CD14-positive monocyte (primary cell): ENCODE data around the gene VEPH1. TPM values are rescaled to one million over a fixed set of nuclear protein-coding genes. Genes with fewer than 3 reads are reported as not detected.

Experiments
- DNase-seq, 3 donors: peaks; one replicate each; pipeline ENCODE4 v3.0.0-alpha.2; 2011 to 2022
- H2AFZ ChIP-seq: 2 replicates; pipeline ENCODE4 v1.6.0; 2012; ENCODE audit warnings: mild to moderate bottlenecking, low read depth, low read length, inconsistent platforms; ENCODE audit not compliant: insufficient read depth, poor library complexity, severe bottlenecking
- H3K27ac ChIP-seq, 2 donors: 1 replicate in 1 of 2; 2 replicates in 1 of 2; pipeline ENCODE4 v1.5.1; 2012 to 2013; ENCODE audit warnings: low read length in 2 of 2, control low read depth in 1 of 2, inconsistent platforms in 1 of 2, low read depth in 1 of 2, mild to moderate bottlenecking in 1 of 2
- H3K27me3 ChIP-seq, 2 donors: one replicate each; pipeline versions ENCODE4 v1.6.0 to v1.6.1; 2011 to 2013; ENCODE audit warnings: low read length in 2 of 2; ENCODE audit not compliant: control insufficient read depth in 2 of 2, insufficient read depth in 2 of 2
- H3K36me3 ChIP-seq, 2 donors: replicated peaks in 1 of 2; 1 replicate in 1 of 2; 2 replicates in 1 of 2; pipeline versions ENCODE4 v1.5.1 to v1.6.1; 2012 to 2013; ENCODE audit warnings: low read length in 2 of 2, control low read depth in 1 of 2, inconsistent platforms in 1 of 2, mild to moderate bottlenecking in 1 of 2; ENCODE audit not compliant: insufficient read depth in 2 of 2, control insufficient read depth in 1 of 2
- H3K4me1 ChIP-seq, 2 donors: 1 replicate in 1 of 2; 2 replicates in 1 of 2; pipeline versions ENCODE4 v1.5.1 to v1.6.1; 2012 to 2013; ENCODE audit warnings: low read length in 2 of 2, control low read depth in 1 of 2, inconsistent platforms in 1 of 2, mild to moderate bottlenecking in 1 of 2, moderate library complexity in 1 of 2; ENCODE audit not compliant: insufficient read depth in 2 of 2, control insufficient read depth in 1 of 2
- H3K4me2 ChIP-seq: replicated peaks from 2 replicates; pipeline ENCODE3; 2012; ENCODE audit warnings: low read length, moderate library complexity, mild to moderate bottlenecking; ENCODE audit not compliant: poor library complexity, severe bottlenecking; ENCODE audit errors: extremely low read depth
- H3K4me3 ChIP-seq, 3 experiments: fragments of 200-600 bp in 1 of 3; sonication (generic) in 1 of 3; replicated peaks in 1 of 3; 1 replicate in 2 of 3; 2 replicates in 1 of 3; pipeline ENCODE4 v1.5.1; 2011 to 2013; ENCODE audit warnings: low read length in 3 of 3, mild to moderate bottlenecking in 3 of 3, control low read depth in 2 of 3, low read depth in 2 of 3, inconsistent platforms in 1 of 3, moderate library complexity in 1 of 3
- H3K79me2 ChIP-seq: 2 replicates; pipeline ENCODE4 v1.6.0; 2012; ENCODE audit warnings: mild to moderate bottlenecking, control low read depth, inconsistent platforms, low read length, moderate library complexity; ENCODE audit not compliant: insufficient read depth
- H3K9ac ChIP-seq: 2 replicates; pipeline ENCODE4 v1.6.0; 2017; ENCODE audit warnings: low read length, mild to moderate bottlenecking; ENCODE audit not compliant: insufficient read depth, poor library complexity, severe bottlenecking
- H3K9me3 ChIP-seq, 2 donors: replicated peaks in 1 of 2; 1 replicate in 1 of 2; 2 replicates in 1 of 2; pipeline versions ENCODE4 v1.5.1 to v1.6.1; 2012 to 2013; ENCODE audit warnings: low read length in 2 of 2, control low read depth in 1 of 2; ENCODE audit not compliant: control insufficient read depth in 1 of 2, insufficient read depth in 1 of 2
- H4K20me1 ChIP-seq: 2 replicates; pipeline ENCODE4 v1.6.0; 2012; ENCODE audit warnings: mild to moderate bottlenecking, low read length, control low read depth, moderate library complexity; ENCODE audit not compliant: insufficient read depth
- H3K27ac Mint-ChIP-seq, 7 donors: one replicate each; pipeline ENCODE4 v1.8.0; 2020; ENCODE audit warnings: mild to moderate bottlenecking in 7 of 7, mixed read lengths in 7 of 7, moderate library complexity in 6 of 7, inconsistent platforms in 2 of 7
- H3K27me3 Mint-ChIP-seq, 3 donors: one replicate each; pipeline ENCODE4 v1.8.0; 2021 to 2022; ENCODE audit warnings: low read depth in 3 of 3, mild to moderate bottlenecking in 3 of 3, mixed read lengths in 3 of 3, moderate library complexity in 3 of 3, inconsistent platforms in 1 of 3
- H3K36me3 Mint-ChIP-seq, 2 donors: one replicate each; pipeline ENCODE4 v1.8.0; 2020; ENCODE audit warnings: mixed read lengths in 2 of 2, inconsistent platforms in 1 of 2, mild to moderate bottlenecking in 1 of 2
- H3K4me1 Mint-ChIP-seq: one replicate; pipeline ENCODE4 v1.8.0; 2020; ENCODE audit warnings: mild to moderate bottlenecking, mixed read lengths
- H3K4me3 Mint-ChIP-seq, 2 donors: one replicate each; pipeline ENCODE4 v1.8.0; 2020; ENCODE audit warnings: mild to moderate bottlenecking in 2 of 2, mixed read lengths in 2 of 2, moderate library complexity in 1 of 2
- H3K9me3 Mint-ChIP-seq, 7 donors: one replicate each; pipeline ENCODE4 v1.8.0; 2020 to 2022; ENCODE audit warnings: mixed read lengths in 7 of 7, mild to moderate bottlenecking in 6 of 7, moderate library complexity in 6 of 7, inconsistent platforms in 2 of 7
- CTCF ChIP-seq: fragments of 200-600 bp; IDR thresholded peaks from one replicate; pipeline ENCODE4 v1.8.0; 2022; ENCODE audit warnings: antibody characterized with exemption, mild to moderate bottlenecking
- WGBS: methylation state at CpG from one replicate; pipeline ENCODE4 v1.1.5; 2013; ENCODE audit warnings: missing lambda C conversion rate; ENCODE audit not compliant: insufficient coverage; 5-methylcytosine and 5-hydroxymethylcytosine counted together
- intact Hi-C, 2 donors: fragments of 100-400 bp; cut with micrococcal nuclease; formaldehyde crosslinking; loops; one replicate each; pipeline versions ENCODE4 v1.15.0 to v1.15.1; 2023
- polyA plus RNA-seq, 3 donors: library from polyadenylated mRNA; depleted of rRNA in 1 of 3; unstranded in 2 of 3; stranded (reverse) in 1 of 3; fragments of 300-500 nt in 2 of 3; fragments of >200 nt in 1 of 3; fragmentation: Illumina TruSeq in 2 of 3; gene quantifications; 1 replicate in 2 of 3; 2 replicates in 1 of 3; pipeline ENCODE4 v1.2.3, GENCODE V29; 2012 to 2021

VEPH1 gene
- polyA plus RNA-seq, 3 donors = 0.44 TPM; not detected in 2

- Mint-ChIP-seq H3K4me3 (no peak overlapping the region), H3K27me3 (peaks cover 3 to 8% (median 5%) of the 10 kb centered on the region in 3 donors), H3K36me3 (peaks cover 14 to 25% of the 10 kb centered on the region in 2 donors), H3K4me1 (peaks cover 40% of the 10 kb centered on the region), H3K27ac (peak overlapping the region in 3 of 7 donors; percentile 45 to 60 (median 52)), H3K9me3 (peaks cover 0 to 5% (median 4%) of the 10 kb centered on the region in 7 donors)
- Histone ChIP-seq H3K27ac (no peak overlapping the region), H3K36me3 (peaks cover 2 to 23% of the 10 kb centered on the region in 2 donors), H2AFZ (no peak overlapping the region), H3K4me2 (no peak overlapping the region), H3K4me3 (no peak overlapping the region), H3K79me2 (no peaks in the 10 kb centered on the region), H3K4me1 (peaks cover 32 to 43% of the 10 kb centered on the region in 2 donors), H3K9ac (no peak overlapping the region), H3K9me3 (no peaks in the 10 kb centered on the region), H3K27me3 (peaks cover 0 to 2% of the 10 kb centered on the region in 2 donors), H4K20me1 (no peaks in the 10 kb centered on the region)
- no peak for TF ChIP-seq CTCF
- no CpG with 5 or more reads among the region's 3 CpGs for WGBS
- DNase-seq = no peak
- intact Hi-C loops = no loop called here
These were observed 59.1 kb downstream of the VEPH1 start for GRCh38 chr3:157443905-157444796.

- no peaks in the 10 kb centered on the region for H3K9me3 ChIP-seq
- H3K79me2 ChIP-seq = peaks cover 9% of the 10 kb centered on the region
- H3K4me3 ChIP-seq = no peak overlapping the region
- no peak for DNase-seq
- H3K4me2 ChIP-seq = no peak overlapping the region
- intact Hi-C loops = no loop called here
- Mint-ChIP-seq H3K27me3 (peaks cover 9 to 15% (median 11%) of the 10 kb centered on the region in 3 donors), H3K27ac (peak overlapping the region in 2 of 7 donors; percentile 0 to 52), H3K9me3 (no peaks in the 10 kb centered on the region), H3K36me3 (peaks cover 16 to 27% of the 10 kb centered on the region in 2 donors), H3K4me3 (no peak overlapping the region), H3K4me1 (peaks cover 51% of the 10 kb centered on the region)
- peaks cover 3 to 7% of the 10 kb centered on the region in 2 donors for H3K27me3 ChIP-seq
- H4K20me1 ChIP-seq = no peaks in the 10 kb centered on the region
- H2AFZ ChIP-seq = no peak overlapping the region
- no peak overlapping the region for H3K9ac ChIP-seq
- peaks cover 41 to 57% of the 10 kb centered on the region in 2 donors for H3K4me1 ChIP-seq
- H3K27ac ChIP-seq = no peak overlapping the region
- H3K36me3 ChIP-seq = peaks cover 2 to 23% of the 10 kb centered on the region in 2 donors
- TF ChIP-seq CTCF = no peak
- WGBS = 90% methylated on average over 2 of the region's 2 CpGs
These were observed 60.5 kb downstream of the VEPH1 start for GRCh38 chr3:157442729-157443128.
